GM23338 (cell line): ENCODE data around the gene STIM1. TPM values are rescaled to one million over a fixed set of nuclear protein-coding genes. Genes with fewer than 3 reads are reported as not detected.

ENCODE experiments used
- ATAC-seq: fragments of 200-7000 bp; cut with Tn5 transposase; 3 replicates; pipeline ENCODE4 v1.9.1; 2020
- DNase-seq: peaks from one replicate; pipeline ENCODE4 v3.0.0-alpha.2; 2015; ENCODE audit warnings: low spot score
- H2AFZ ChIP-seq: fragments of 200-600 bp; sonication (generic); 2 replicates; pipeline ENCODE4 v1.8.0; 2016; ENCODE audit warnings: antibody characterized with exemption, mild to moderate bottlenecking, moderate library complexity
- H3F3A ChIP-seq: fragments of 200-600 bp; sonication (generic); replicated peaks from 2 replicates; pipeline ENCODE4 v1.8.0; 2017; ENCODE audit warnings: antibody characterized with exemption, mixed run types, low read depth
- H3K27ac ChIP-seq: fragments of 200-600 bp; sonication (generic); 2 replicates; pipeline ENCODE4 v1.6.1; 2016; ENCODE audit warnings: low read depth
- H3K27me3 ChIP-seq: fragments of 200-600 bp; sonication (generic); 2 replicates; pipeline ENCODE4 v1.8.0; 2016; ENCODE audit warnings: mild to moderate bottlenecking, mixed run types, moderate library complexity; ENCODE audit not compliant: insufficient read depth
- H3K36me3 ChIP-seq: fragments of 200-600 bp; sonication (generic); 2 replicates; pipeline ENCODE4 v1.8.0; 2016; ENCODE audit warnings: mild to moderate bottlenecking; ENCODE audit not compliant: insufficient read depth
- H3K4me1 ChIP-seq: fragments of 200-600 bp; sonication (generic); 2 replicates; pipeline ENCODE4 v1.8.0; 2016; ENCODE audit warnings: mild to moderate bottlenecking, moderate library complexity; ENCODE audit not compliant: insufficient read depth
- H3K4me2 ChIP-seq: fragments of 200-600 bp; sonication (generic); 2 replicates; pipeline ENCODE4 v1.7.1; 2017; ENCODE audit warnings: mixed run types
- H3K4me3 ChIP-seq: fragments of 200-600 bp; sonication (generic); 2 replicates; pipeline ENCODE4 v1.6.1; 2016; ENCODE audit warnings: mixed run types
- H3K79me2 ChIP-seq: fragments of 200-600 bp; sonication (generic); replicated peaks from 2 replicates; pipeline ENCODE4 v1.8.0; 2017; ENCODE audit warnings: mild to moderate bottlenecking; ENCODE audit not compliant: insufficient read depth
- H3K9me2 ChIP-seq: fragments of 200-600 bp; sonication (generic); 2 replicates; pipeline ENCODE4 v1.8.0; 2017; ENCODE audit not compliant: insufficient read depth
- H4K20me1 ChIP-seq: fragments of 200-600 bp; sonication (generic); replicated peaks from 2 replicates; pipeline ENCODE4 v1.8.0; 2017; ENCODE audit warnings: mild to moderate bottlenecking; ENCODE audit not compliant: insufficient read depth
- H3K27ac Mint-ChIP-seq: 2 replicates; pipeline ENCODE4 v1.8.0; 2020; ENCODE audit warnings: inconsistent platforms, mild to moderate bottlenecking, moderate library complexity, mixed read lengths
- H3K27me3 Mint-ChIP-seq: 3 replicates; pipeline ENCODE4 v1.8.0; 2022; ENCODE audit warnings: low read depth, mild to moderate bottlenecking, moderate library complexity, mixed read lengths, inconsistent platforms; ENCODE audit not compliant: insufficient read depth, poor library complexity
- H3K36me3 Mint-ChIP-seq: 3 replicates; pipeline ENCODE4 v1.8.0; 2021; ENCODE audit warnings: low read depth, mild to moderate bottlenecking, inconsistent platforms, moderate library complexity, mixed read lengths
- H3K4me1 Mint-ChIP-seq: 3 replicates; pipeline ENCODE4 v1.8.0; 2020; ENCODE audit warnings: mild to moderate bottlenecking, inconsistent platforms, mixed read lengths
- H3K4me3 Mint-ChIP-seq: 3 replicates; pipeline ENCODE4 v1.8.0; 2021; ENCODE audit warnings: moderate library complexity, mild to moderate bottlenecking, inconsistent platforms, mixed read lengths
- H3K9me3 Mint-ChIP-seq: 3 replicates; pipeline ENCODE4 v1.8.0; 2020; ENCODE audit warnings: moderate library complexity, mild to moderate bottlenecking, inconsistent platforms, mixed read lengths
- CREB1 ChIP-seq: fragments of 250-450 bp; sonication (Bioruptor Pico); IDR thresholded peaks from 2 replicates; pipeline ENCODE4 v1.5.0; 2020; ENCODE audit warnings: low read depth, mild to moderate bottlenecking, moderate library complexity
- CTCF ChIP-seq, 2 experiments: fragments of 200-600 bp in 1 of 2; sonication (generic) in 1 of 2; conservative IDR thresholded peaks; 2 replicates each; pipeline versions ENCODE4 v1.5.1 to v1.6.1; 2016 to 2017; ENCODE audit warnings: antibody characterized with exemption in 2 of 2, low read depth in 2 of 2, mild to moderate bottlenecking in 2 of 2, moderate library complexity in 1 of 2
- ETS1 ChIP-seq: IDR thresholded peaks from 2 replicates; pipeline ENCODE4 v1.6.1; 2016; ENCODE audit warnings: antibody characterized with exemption
- EZH2 ChIP-seq: fragments of 200-600 bp; sonication (generic); IDR thresholded peaks from one replicate; pipeline ENCODE4 v1.8.0; 2017; ENCODE audit warnings: antibody characterized with exemption, mild to moderate bottlenecking, low read depth; ENCODE audit not compliant: unreplicated experiment
- EZH2phosphoT487 ChIP-seq: fragments of 200-600 bp; sonication (generic); IDR thresholded peaks from one replicate; pipeline ENCODE4 v1.8.1; 2018; ENCODE audit warnings: antibody characterized with exemption; ENCODE audit not compliant: unreplicated experiment
- JUNB ChIP-seq: IDR thresholded peaks from one replicate; pipeline ENCODE4 v1.6.1; 2016; ENCODE audit warnings: antibody characterized with exemption; ENCODE audit not compliant: unreplicated experiment
- POLR2AphosphoS5 ChIP-seq: IDR thresholded peaks from 2 replicates; pipeline ENCODE4 v1.6.1; 2016; ENCODE audit warnings: antibody characterized with exemption, low read depth
- REST ChIP-seq: IDR thresholded peaks from one replicate; pipeline ENCODE4 v1.6.1; 2018; ENCODE audit warnings: antibody characterized with exemption; ENCODE audit not compliant: unreplicated experiment
- STAT1 ChIP-seq: IDR thresholded peaks from one replicate; pipeline ENCODE4 v1.6.1; 2016; ENCODE audit warnings: antibody characterized with exemption; ENCODE audit not compliant: unreplicated experiment
- ZNF114 ChIP-seq: fragments of 250-450 bp; sonication (Bioruptor Pico); IDR thresholded peaks from 2 replicates; pipeline ENCODE4 v1.5.0; 2020; ENCODE audit warnings: mild to moderate bottlenecking, moderate library complexity
- ZNF331 ChIP-seq: fragments of 250-450 bp; sonication (Bioruptor Pico); IDR thresholded peaks from 2 replicates; pipeline ENCODE4 v1.5.0; 2020; ENCODE audit warnings: low read depth, mild to moderate bottlenecking, moderate library complexity
- ZNF462 ChIP-seq: fragments of 250-450 bp; sonication (Bioruptor Pico); IDR thresholded peaks from 2 replicates; pipeline ENCODE4 v1.5.0; 2020; ENCODE audit warnings: mild to moderate bottlenecking, moderate library complexity
- polyA plus RNA-seq: library from polyadenylated mRNA; unstranded; fragments of >200 nt; fragmentation: Nextera tagmentation; extraction: Ambion mirVana; gene quantifications from 2 replicates; pipeline ENCODE4 v1.2.1, GENCODE V29; 2016
- total RNA-seq: library from RNA; depleted of rRNA; stranded (reverse); fragments of >200 nt; shearing (Covaris generic); gene quantifications from 2 replicates; pipeline ENCODE4 v1.2.3, GENCODE V29; 2014

The STIM1 gene
- total and polyA plus RNA-seq, 2 experiments from 2014 or later = 3.5 to 14.0 TPM

GRCh38 chr11:3867209-3868091, 12.0 kb downstream of the STIM1 start:
- DNase-seq (no peak), ATAC-seq (no peak)
- no peak overlapping the region for H3K4me3 Mint-ChIP-seq
- H3K27ac Mint-ChIP-seq = no peak overlapping the region
- H3K27me3 Mint-ChIP-seq = peaks cover 2% of the 10 kb centered on the region
- H4K20me1 ChIP-seq = no peaks in the 10 kb centered on the region; the same call in 1 of the 2 replicates
- no peaks in the 10 kb centered on the region for H3K9me2 ChIP-seq
- no peaks in the 10 kb centered on the region for H3F3A ChIP-seq
- H3K4me2 ChIP-seq = no peak overlapping the region
- no peak overlapping the region for H2AFZ ChIP-seq
- H3K4me1 ChIP-seq = peaks cover 10% of the 10 kb centered on the region; the same call in 1 of the 2 replicates
- TF ChIP-seq CTCF (conservative IDR thresholded peaks at IDR 0.05; ENCODE audit: low read depth in 2 of 2) (no peak), ZNF462 (CRISPR knock-in tag) (no peak), ETS1 (no peak), ZNF331 (CRISPR knock-in tag) (no peak), POLR2AphosphoS5 (no peak), JUNB (no peak), ZNF114 (CRISPR knock-in tag) (no peak), EZH2 (no peak), CREB1 (CRISPR knock-in tag) (no peak), STAT1 (no peak), EZH2phosphoT487 (no peak), REST (no peak)
- no peaks in the 10 kb centered on the region for H3K9me3 Mint-ChIP-seq
- H3K4me3 ChIP-seq = no peak overlapping the region
- H3K4me1 Mint-ChIP-seq = peaks cover 9% of the 10 kb centered on the region
- no peaks in the 10 kb centered on the region for H3K36me3 ChIP-seq
- H3K79me2 ChIP-seq = no peaks in the 10 kb centered on the region
- no peaks in the 10 kb centered on the region for H3K36me3 Mint-ChIP-seq
- H3K27me3 ChIP-seq = no peaks in the 10 kb centered on the region
- H3K27ac ChIP-seq = no peak overlapping the region
